ENCODE results near the gene PXDN. TPM values are rescaled to one million over a fixed set of nuclear protein-coding genes. Genes with fewer than 3 reads are reported as not detected.
"Not testable (repeated sequence)": the region's sequence is repeated elsewhere in the genome, so short reads cannot be mapped to it uniquely, and the experiment has no call there.

Gene PXDN
- total and polyA plus RNA-seq, 3 experiments from 2014 or later = 0.39 to 3.3 (median 1.00) TPM

- Mint-ChIP-seq H3K4me3 (no peak overlapping the region), H3K27me3 (peaks cover 0 to 4% of the 10 kb centered on the region in 2 donors), H3K9me3 (peaks cover 0 to 6% (median 0%) of the 10 kb centered on the region in 5 donors), H3K4me1 (no peaks in the 10 kb centered on the region), H3K27ac (no peak overlapping the region), H3K36me3 (no peaks in the 10 kb centered on the region)
- Histone ChIP-seq H3K27me3 (ENCODE audit: insufficient read depth, low read length, poor library complexity, severe bottlenecking) (no peaks in the 10 kb centered on the region), H3K27ac (ENCODE audit: low read depth, low read length) (no peak overlapping the region), H3K9me3 (ENCODE audit: low read length) (no peaks in the 10 kb centered on the region), H3K36me3 (ENCODE audit: insufficient read depth, low read length) (no peaks in the 10 kb centered on the region), H3K4me3 (ENCODE audit: low read length) (no peak overlapping the region), H3K4me1 (ENCODE audit: insufficient read depth, low read length) (no peaks in the 10 kb centered on the region)
- ChIA-PET CTCF (no interaction called here), POLR2A (no interaction called here)
- no peak for DNase-seq
These were observed 22.3 kb downstream of the PXDN start for GRCh38 chr2:1721706-1722646.

- no peaks in the 10 kb centered on the region for H3K36me3 ChIP-seq (ENCODE audit: insufficient read depth, low read length)
- ChIA-PET CTCF (no interaction called here), POLR2A (no interaction called here)
- Mint-ChIP-seq H3K36me3 (no peaks in the 10 kb centered on the region), H3K27me3 (peaks cover 6 to 7% of the 10 kb centered on the region in 2 donors), H3K27ac (no peak overlapping the region), H3K4me1 (no peaks in the 10 kb centered on the region), H3K9me3 (peaks cover 0 to 7% (median 0%) of the 10 kb centered on the region in 5 donors), H3K4me3 (no peak overlapping the region)
- no peak overlapping the region for H3K4me3 ChIP-seq (ENCODE audit: low read length)
- no peaks in the 10 kb centered on the region for H3K4me1 ChIP-seq (ENCODE audit: insufficient read depth, low read length)
- H3K27ac ChIP-seq (ENCODE audit: low read depth, low read length) = no peak overlapping the region
- DNase-seq = no peak
- no peaks in the 10 kb centered on the region for H3K9me3 ChIP-seq (ENCODE audit: low read length)
- H3K27me3 ChIP-seq (ENCODE audit: insufficient read depth, low read length, poor library complexity, severe bottlenecking) = no peaks in the 10 kb centered on the region
These were observed 25.7 kb downstream of the PXDN start for GRCh38 chr2:1718339-1719220.

- Mint-ChIP-seq H3K9me3 (peaks cover 0 to 7% (median 0%) of the 10 kb centered on the region in 5 donors), H3K4me3 (no peak overlapping the region), H3K36me3 (no peaks in the 10 kb centered on the region), H3K4me1 (no peaks in the 10 kb centered on the region), H3K27me3 (peaks cover 6 to 10% of the 10 kb centered on the region in 2 donors), H3K27ac (no peak overlapping the region)
- H3K27ac ChIP-seq (ENCODE audit: low read depth, low read length) = no peak overlapping the region
- H3K4me1 ChIP-seq (ENCODE audit: insufficient read depth, low read length) = no peaks in the 10 kb centered on the region
- H3K27me3 ChIP-seq (ENCODE audit: insufficient read depth, low read length, poor library complexity, severe bottlenecking) = no peaks in the 10 kb centered on the region
- H3K4me3 ChIP-seq (ENCODE audit: low read length) = no peak overlapping the region
- ChIA-PET POLR2A (no interaction called here), CTCF (no interaction called here)
- H3K9me3 ChIP-seq (ENCODE audit: low read length) = no peaks in the 10 kb centered on the region
- no peaks in the 10 kb centered on the region for H3K36me3 ChIP-seq (ENCODE audit: insufficient read depth, low read length)
- no peak for DNase-seq
These were observed 27.2 kb downstream of the PXDN start for GRCh38 chr2:1717113-1717512.

GRCh38 chr2:1716441-1716840 is 27.9 kb downstream of the PXDN start:
- H3K36me3 ChIP-seq (ENCODE audit: insufficient read depth, low read length) = no peaks in the 10 kb centered on the region
- H3K4me3 Mint-ChIP-seq = no peak overlapping the region
- no peaks in the 10 kb centered on the region for H3K9me3 ChIP-seq (ENCODE audit: low read length)
- ChIA-PET CTCF (no interaction called here), POLR2A (no interaction called here)
- peaks cover 6 to 10% of the 10 kb centered on the region in 2 donors for H3K27me3 Mint-ChIP-seq
- no peak overlapping the region for H3K4me3 ChIP-seq (ENCODE audit: low read length)
- H3K4me1 Mint-ChIP-seq = no peaks in the 10 kb centered on the region
- H3K27ac Mint-ChIP-seq = no peak overlapping the region
- H3K27ac ChIP-seq (ENCODE audit: low read depth, low read length) = no peak overlapping the region
- H3K27me3 ChIP-seq (ENCODE audit: insufficient read depth, low read length, poor library complexity, severe bottlenecking) = no peaks in the 10 kb centered on the region
- H3K4me1 ChIP-seq (ENCODE audit: insufficient read depth, low read length) = no peaks in the 10 kb centered on the region
- DNase-seq = no peak
- peaks cover 0 to 7% (median 0%) of the 10 kb centered on the region in 5 donors for H3K9me3 Mint-ChIP-seq
- no peaks in the 10 kb centered on the region for H3K36me3 Mint-ChIP-seq

GRCh38 chr2:1716014-1716305 is 28.4 kb downstream of the PXDN start:
- POLR2A ChIA-PET, CTCF ChIA-PET: not testable (repeated sequence)

GRCh38 chr2:1715184-1716013 is 28.9 kb downstream of the PXDN start:
- Mint-ChIP-seq H3K4me3 (no peak overlapping the region), H3K27ac (no peak overlapping the region), H3K9me3 (peaks cover 0 to 7% (median 0%) of the 10 kb centered on the region in 5 donors), H3K4me1 (no peaks in the 10 kb centered on the region), H3K36me3 (no peaks in the 10 kb centered on the region), H3K27me3 (peaks cover 6 to 10% of the 10 kb centered on the region in 2 donors)
- Histone ChIP-seq H3K27ac (ENCODE audit: low read depth, low read length) (no peak overlapping the region), H3K4me1 (ENCODE audit: insufficient read depth, low read length) (no peaks in the 10 kb centered on the region), H3K36me3 (ENCODE audit: insufficient read depth, low read length) (no peaks in the 10 kb centered on the region), H3K4me3 (ENCODE audit: low read length) (no peak overlapping the region), H3K9me3 (ENCODE audit: low read length) (no peaks in the 10 kb centered on the region), H3K27me3 (ENCODE audit: insufficient read depth, low read length, poor library complexity, severe bottlenecking) (no peaks in the 10 kb centered on the region)
- DNase-seq = no peak
- CTCF ChIA-PET = no interaction called here
- POLR2A ChIA-PET = no interaction called here

More at GRCh38 chr2:1716014-1716305, 28.4 kb downstream of the PXDN start:
- not testable (repeated sequence) for H3K4me1 Mint-ChIP-seq; DNase-seq; H3K4me1 ChIP-seq (ENCODE audit: insufficient read depth, low read length); H3K27me3 ChIP-seq (ENCODE audit: insufficient read depth, low read length, poor library complexity, severe bottlenecking); H3K4me3 ChIP-seq (ENCODE audit: low read length); H3K9me3 Mint-ChIP-seq; H3K27ac ChIP-seq (ENCODE audit: low read depth, low read length); H3K36me3 Mint-ChIP-seq; H3K36me3 ChIP-seq (ENCODE audit: insufficient read depth, low read length); H3K4me3 Mint-ChIP-seq; H3K9me3 ChIP-seq (ENCODE audit: low read length); H3K27ac Mint-ChIP-seq
- peaks cover 6 to 10% of the 10 kb centered on the region in 2 donors for H3K27me3 Mint-ChIP-seq

- H3K36me3 ChIP-seq (ENCODE audit: insufficient read depth, low read length) = no peaks in the 10 kb centered on the region
- Mint-ChIP-seq H3K4me3 (peak overlapping the region in 1 of 7 donors; percentile 69), H3K27me3 (peaks cover 6 to 10% of the 10 kb centered on the region in 2 donors), H3K4me1 (no peaks in the 10 kb centered on the region), H3K27ac (no peak overlapping the region), H3K36me3 (no peaks in the 10 kb centered on the region), H3K9me3 (peaks cover 0 to 7% (median 0%) of the 10 kb centered on the region in 5 donors)
- H3K9me3 ChIP-seq (ENCODE audit: low read length) = no peaks in the 10 kb centered on the region
- no peak overlapping the region for H3K27ac ChIP-seq (ENCODE audit: low read depth, low read length)
- POLR2A ChIA-PET = no interaction called here
- CTCF ChIA-PET = no interaction called here
- H3K4me1 ChIP-seq (ENCODE audit: insufficient read depth, low read length) = no peaks in the 10 kb centered on the region
- DNase-seq = no peak
- no peak overlapping the region for H3K4me3 ChIP-seq (ENCODE audit: low read length)
- no peaks in the 10 kb centered on the region for H3K27me3 ChIP-seq (ENCODE audit: insufficient read depth, low read length, poor library complexity, severe bottlenecking)
These were observed 29.8 kb downstream of the PXDN start for GRCh38 chr2:1714291-1715064.

All from CD8-positive, alpha-beta memory T cell (primary cell).